GM18870 (cell line): ENCODE results near the gene TALDO1.

ENCODE experiments used
- ATAC-seq: cut with Tn5 transposase; IDR thresholded peaks from one replicate; pipeline ENCODE4 v1.9.1; 2021; ENCODE audit warnings: moderate library complexity; ENCODE audit not compliant: unreplicated experiment

TALDO1 gene

GRCh38 chr11:798093-798713 lies 50.9 kb downstream of the TALDO1 start, which contains the start of gene SLC25A22:
Gene SLC25A22 (minus strand): TSS chr11:798281. CDS start chr11:795006, 3,275 bp downstream.
- ATAC-seq, result no peak

DNA sequence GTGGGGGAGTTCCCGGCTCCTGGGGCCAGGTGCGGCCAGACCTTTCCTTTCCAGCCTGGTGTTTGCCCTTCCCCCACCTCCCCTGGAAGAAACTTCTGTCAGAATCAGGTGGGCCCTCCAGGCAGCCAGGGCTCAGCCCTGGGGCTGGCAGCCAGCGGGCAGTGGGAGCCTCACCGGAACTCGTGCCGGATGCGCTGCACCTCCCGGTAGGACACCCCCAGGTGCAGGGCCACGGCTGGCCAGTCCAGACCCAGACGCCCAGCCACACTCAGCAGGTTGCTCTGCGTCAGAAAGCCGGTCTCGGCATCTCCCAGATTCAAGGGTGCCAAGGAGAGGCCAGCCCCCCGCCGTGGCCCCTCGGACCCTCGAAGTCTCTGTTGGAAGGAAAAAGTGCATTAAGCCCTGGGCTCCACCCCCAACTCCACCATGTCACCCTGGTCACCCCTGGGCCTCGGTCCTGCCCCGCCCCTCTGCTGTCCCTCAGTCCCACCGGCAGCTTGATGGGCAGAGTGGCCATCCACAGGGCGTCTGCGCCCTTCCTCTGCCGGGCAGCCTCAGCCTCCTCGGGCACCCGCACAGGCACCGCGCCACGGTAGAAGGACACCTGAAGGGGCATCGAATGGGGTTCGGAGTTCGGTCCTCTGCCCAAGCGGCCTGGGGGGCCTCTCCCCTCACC lies 52.5 kb downstream of the TALDO1 start:
- no peak for ATAC-seq

GRCh38 chr11:800473-800872 lies 53.2 kb downstream of the TALDO1 start:
- ATAC-seq, result no peak

DNA sequence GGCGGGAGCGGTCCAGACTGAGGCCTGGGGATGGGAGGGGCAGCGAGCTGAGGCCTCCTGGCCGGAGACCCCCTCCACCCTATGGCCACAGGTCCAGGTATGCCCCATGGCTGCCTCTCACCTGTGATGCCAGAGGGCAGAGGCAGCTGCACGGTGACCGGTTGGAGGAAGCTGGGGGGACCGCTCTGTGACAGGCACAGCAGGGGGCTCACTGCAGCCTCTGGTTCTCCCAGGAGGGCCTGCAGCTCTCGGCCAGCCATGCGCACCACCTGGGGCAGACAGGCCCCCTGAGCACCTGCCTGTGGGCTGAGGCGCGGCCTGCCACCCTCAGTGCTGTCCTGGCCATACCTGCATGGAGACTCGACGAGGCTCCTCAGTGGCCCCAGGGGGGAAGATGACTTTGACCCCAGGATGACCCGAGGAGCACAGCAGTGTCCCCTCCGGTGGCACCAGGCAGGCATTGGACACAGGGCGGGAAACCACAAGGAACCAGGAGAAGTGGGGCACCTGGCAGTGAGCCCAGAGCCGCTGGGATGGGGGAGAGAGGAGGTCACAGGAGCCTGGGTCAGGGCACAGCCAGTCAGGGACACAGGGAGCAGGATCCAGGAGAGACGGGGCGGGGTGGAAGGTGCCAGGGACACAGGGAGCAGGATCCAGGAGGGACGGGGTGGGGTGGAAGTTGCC lies 54.0 kb downstream of the TALDO1 start:
- no peak for ATAC-seq

DNA sequence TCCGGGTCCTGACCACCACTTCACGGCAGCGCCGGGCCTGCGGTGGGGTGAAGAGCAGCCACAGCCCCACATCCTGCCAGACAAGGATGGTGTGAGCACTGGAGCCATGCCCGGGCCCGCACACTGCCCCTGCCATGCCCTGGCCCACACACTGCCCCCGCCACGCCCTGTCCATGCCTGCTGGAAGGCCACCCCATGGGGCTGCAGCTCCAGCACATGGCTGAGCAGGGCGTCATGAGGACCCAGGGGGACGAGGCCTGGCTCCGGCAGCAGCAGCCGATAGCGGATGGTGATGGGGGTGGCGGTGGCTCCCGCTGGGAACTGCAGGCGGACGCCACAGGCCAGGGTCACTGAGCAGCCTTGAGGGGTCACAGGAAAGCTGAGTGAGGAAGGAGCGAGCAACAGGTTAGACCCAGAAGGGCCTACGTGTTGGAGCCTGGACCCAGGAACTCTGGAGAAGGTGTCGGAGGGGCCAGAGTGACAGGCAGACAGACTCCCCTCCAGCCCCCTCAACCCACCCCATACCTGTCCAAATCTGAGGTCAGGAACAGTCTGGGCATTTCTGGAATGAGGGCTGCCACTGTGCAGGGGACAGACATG lies 54.9 kb downstream of the TALDO1 start:
- no peak for ATAC-seq

GRCh38 chr11:802693-803466 lies 55.6 kb downstream of the TALDO1 start:
- no peak for ATAC-seq

DNA sequence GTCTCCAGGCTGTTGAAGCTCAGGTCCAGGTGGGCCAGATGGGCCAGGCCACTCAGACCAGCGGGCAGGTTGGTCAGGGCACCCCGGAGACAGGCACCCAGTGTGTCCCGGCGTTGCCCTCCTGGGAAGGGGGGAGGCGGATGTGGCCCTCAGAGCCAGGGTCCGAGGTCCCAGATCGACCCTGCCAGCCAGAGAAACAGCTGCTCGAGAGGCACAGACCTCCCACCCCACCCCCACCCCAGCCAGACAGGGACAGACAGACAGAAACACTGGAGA lies 56.1 kb downstream of the TALDO1 start:
- ATAC-seq, result no peak

- no peak for ATAC-seq
These were observed 56.7 kb downstream of the TALDO1 start for GRCh38 chr11:803770-804598.

GRCh38 chr11:804599-804964 lies 57.3 kb downstream of the TALDO1 start:
- ATAC-seq, result no peak

DNA sequence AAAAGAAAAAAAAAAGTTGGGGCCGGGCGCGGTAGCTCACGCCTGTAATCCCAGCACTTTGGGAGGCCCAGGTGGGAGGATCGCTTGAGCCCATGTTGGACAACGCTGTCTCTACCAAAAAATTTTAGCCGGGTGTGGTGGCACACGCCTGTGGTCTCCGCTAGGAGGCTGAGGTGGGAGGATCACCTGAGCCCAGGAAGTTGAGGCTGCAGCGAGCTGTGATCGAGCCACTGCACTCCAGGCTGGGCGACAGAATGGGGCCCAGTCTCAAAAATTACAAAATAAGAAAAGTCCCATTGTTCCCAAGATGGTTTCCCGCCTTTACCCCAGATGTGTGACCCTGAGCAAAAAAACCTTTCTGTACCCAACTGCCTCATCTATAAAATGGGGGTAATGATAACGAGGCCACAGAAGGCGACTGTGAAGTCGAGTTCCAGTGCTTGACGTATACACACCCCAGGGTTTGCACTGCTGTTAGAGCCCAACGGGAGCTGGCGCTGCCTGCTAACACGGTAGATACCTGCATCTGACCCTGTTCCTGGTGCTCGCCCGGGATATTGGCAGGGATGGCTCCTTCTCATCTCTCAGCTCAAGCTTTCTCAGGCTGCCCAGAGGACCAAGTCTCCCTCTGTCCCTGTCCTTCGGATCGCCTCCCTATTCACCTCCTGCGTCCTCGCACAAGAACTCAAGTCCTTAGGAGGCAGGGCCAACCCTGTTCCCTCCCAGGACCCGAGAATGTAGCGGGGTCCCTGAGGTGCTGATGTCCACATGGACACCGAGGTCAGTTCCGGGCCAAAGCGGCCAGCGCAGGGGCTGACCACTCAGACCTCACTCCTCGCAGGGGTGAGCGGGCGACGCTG lies 61.4 kb downstream of the TALDO1 start:
- ATAC-seq, result no peak

- peak; percentile 57 for ATAC-seq
These were observed 62.2 kb downstream of the TALDO1 start, which contains the start of gene RPLP2 for GRCh38 chr11:809287-810039. Gene RPLP2 (plus strand): TSS chr11:809967. CDS start chr11:810235, 268 bp downstream.

DNA sequence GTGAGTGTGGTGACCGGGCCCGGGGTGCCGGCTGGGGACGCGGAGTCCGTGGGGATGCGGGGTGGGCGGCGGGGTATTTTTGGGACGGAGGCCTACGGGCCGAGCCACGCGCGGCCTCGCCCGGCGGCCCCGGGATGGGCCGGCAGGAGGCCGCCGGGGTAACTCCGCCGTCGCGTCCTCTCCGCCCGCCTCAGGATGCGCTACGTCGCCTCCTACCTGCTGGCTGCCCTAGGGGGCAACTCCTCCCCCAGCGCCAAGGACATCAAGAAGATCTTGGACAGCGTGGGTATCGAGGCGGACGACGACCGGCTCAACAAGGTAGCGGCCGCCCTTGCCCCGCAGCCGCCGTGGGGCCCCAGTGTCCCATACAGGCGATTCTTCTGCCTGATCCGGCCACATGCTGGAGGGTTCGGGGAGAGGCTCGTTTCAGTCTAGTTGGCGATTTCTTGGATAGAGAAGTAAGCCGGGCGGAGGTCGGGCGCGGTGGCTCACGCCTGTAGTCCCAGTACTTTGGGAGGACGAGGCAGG lies 62.8 kb downstream of the TALDO1 start:
- ATAC-seq, result peak; percentile 7

DNA sequence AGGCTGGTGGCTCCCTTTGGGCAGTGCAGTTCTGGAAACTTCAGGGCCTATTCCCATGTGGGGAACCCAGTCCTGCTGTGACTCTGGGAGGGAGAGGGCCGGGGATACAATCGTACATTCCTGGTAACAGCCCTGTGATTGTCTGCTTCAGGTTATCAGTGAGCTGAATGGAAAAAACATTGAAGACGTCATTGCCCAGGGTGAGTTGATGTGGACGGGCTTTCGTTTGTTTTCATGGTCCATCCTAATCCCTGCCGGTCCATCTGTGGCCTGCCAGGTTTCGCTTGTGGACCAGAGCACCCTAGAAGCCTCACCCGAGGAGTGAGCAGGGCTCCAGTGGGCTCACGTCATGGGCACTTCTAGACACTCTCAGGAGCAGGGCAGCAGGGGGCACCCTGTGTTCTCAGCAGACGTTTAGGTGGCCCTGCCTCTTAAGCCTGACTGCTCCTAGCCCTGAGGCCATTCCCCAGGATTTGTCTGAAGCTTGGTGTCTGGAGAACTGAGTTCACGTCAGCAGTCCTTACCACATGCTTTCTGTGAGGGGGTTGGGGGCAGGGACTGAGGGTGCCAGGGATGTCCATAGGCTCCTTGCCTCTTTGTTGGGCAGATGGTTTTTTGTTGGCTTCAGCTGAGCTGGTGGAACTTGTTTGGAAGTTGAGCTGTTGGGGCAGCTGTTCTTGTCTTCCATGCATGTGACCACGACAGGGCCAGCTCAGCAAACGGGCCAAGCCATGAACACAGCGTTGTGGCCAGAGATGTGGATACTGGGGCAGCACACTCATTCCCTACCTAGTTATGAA lies 64.4 kb downstream of the TALDO1 start:
- ATAC-seq, result no peak

- no peak for ATAC-seq
These were observed 65.1 kb downstream of the TALDO1 start for GRCh38 chr11:812390-812789.

- no peak for ATAC-seq
These were observed 65.8 kb downstream of the TALDO1 start for GRCh38 chr11:813072-813455.

DNA sequence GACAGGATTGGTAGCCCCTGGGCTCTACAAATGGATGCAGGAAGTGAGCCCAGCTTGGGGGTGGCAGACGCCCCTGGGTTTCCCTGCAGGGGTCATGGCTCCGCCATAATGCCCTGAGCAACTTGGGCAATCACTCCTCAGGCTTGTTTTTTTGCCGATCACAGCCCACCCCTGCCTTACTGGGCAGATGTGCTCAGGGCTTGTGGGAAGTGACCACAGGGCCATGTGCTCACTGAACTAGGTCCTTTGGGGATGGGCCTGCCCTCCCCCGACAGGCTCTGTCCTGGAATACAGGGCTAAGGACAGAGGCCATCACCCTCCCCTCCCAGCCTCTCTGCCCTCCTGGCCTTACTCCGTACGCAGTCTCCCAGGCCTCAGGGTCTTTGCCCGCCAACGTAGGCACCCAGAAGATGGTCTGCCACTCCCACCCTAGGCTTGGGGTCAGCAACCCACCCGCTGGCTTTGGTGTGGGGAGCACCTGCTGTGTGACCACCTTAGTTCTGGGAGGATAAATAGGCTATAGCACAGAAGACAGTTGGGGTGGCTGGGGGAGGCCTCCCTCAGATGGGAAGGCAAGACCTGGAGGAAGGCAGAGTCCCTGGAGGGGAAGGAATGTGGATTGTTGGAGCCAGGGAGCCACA lies 66.3 kb downstream of the TALDO1 start:
- no peak for ATAC-seq
